GM12878 (cell line): Measurements from ENCODE around the gene PCDHB13. TPM values are rescaled to one million over a fixed set of nuclear protein-coding genes. Genes with fewer than 3 reads are reported as not detected.
"Not testable (repeated sequence)": the region's sequence is repeated elsewhere in the genome, so short reads cannot be mapped to it uniquely, and the experiment has no call there.

Experiments used
- ATAC-seq: fragments of 200-7000 bp; cut with Tn5 transposase; 3 replicates; pipeline ENCODE4 v1.9.1; 2020; ENCODE audit warnings: mild to moderate bottlenecking, moderate library complexity
- BruUV-seq: library from RNA; stranded (reverse); fragments of 400-500 nt; replicated peaks from 2 replicates; lab custom pipeline; 2021; lab: Mats Ljungman, UMichigan
- CTCF ChIA-PET: fragments of 300-600 bp; sonication (Branson Sonifier 250); formaldehyde crosslinking; extraction: SDS; loops from one replicate; lab custom pipeline; 2021; ENCODE audit warnings: inconsistent platforms; lab: Yijun Ruan, JAX
- POLR2A ChIA-PET: fragments of 350-600 bp; formaldehyde crosslinking; extraction: SDS; loops from one replicate; lab custom pipeline; 2021; ENCODE audit warnings: inconsistent platforms; lab: Charles Lee
- RAD21 ChIA-PET: fragments of 300-600 bp; sonication (Branson Sonifier 250); formaldehyde crosslinking; loops from one replicate; lab custom pipeline; 2023; ENCODE audit warnings: antibody characterized with exemption; ENCODE audit not compliant: unreplicated experiment; lab: Charles Lee
- SMC1A ChIA-PET: fragments of 300-600 bp; sonication (Branson Sonifier 250); formaldehyde crosslinking; loops from one replicate; lab custom pipeline; 2023; ENCODE audit not compliant: unreplicated experiment, uncharacterized antibody; lab: Charles Lee
- DNase-seq: peaks from one replicate; pipeline ENCODE4 v3.0.0-alpha.2; 2011; ENCODE audit warnings: low read depth, low spot score
- FAIRE-seq: peaks from 3 replicates; lab custom pipeline; 2011; peaks lifted over from hg19 to GRCh38; lab: Jason Lieb, UNC
- H2AFZ ChIP-seq: 2 replicates; pipeline ENCODE4 v1.6.0; 2011; ENCODE audit warnings: low read depth, low read length, control low read depth; ENCODE audit not compliant: control insufficient read depth
- H3K27ac ChIP-seq: 2 replicates; pipeline ENCODE4 v1.5.1; 2011; ENCODE audit warnings: control low read depth; ENCODE audit not compliant: control insufficient read depth, insufficient read depth
- H3K27me3 ChIP-seq, 2 experiments: replicated peaks in 1 of 2; 2 replicates each; pipeline versions ENCODE4 v1.6.0 to v1.6.1; 2011; ENCODE audit warnings: low read length in 1 of 2; ENCODE audit not compliant: control insufficient read depth in 2 of 2, insufficient read depth in 2 of 2
- H3K36me3 ChIP-seq, 2 experiments: 2 replicates each; pipeline ENCODE4 v1.5.1; 2011; ENCODE audit warnings: low read length in 1 of 2; ENCODE audit not compliant: control insufficient read depth in 2 of 2, insufficient read depth in 2 of 2
- H3K4me1 ChIP-seq: 2 replicates; pipeline ENCODE4 v1.6.1; 2011; ENCODE audit warnings: mild to moderate bottlenecking, low read length, moderate library complexity, mixed read lengths; ENCODE audit not compliant: control insufficient read depth, insufficient read depth
- H3K4me2 ChIP-seq: 2 replicates; pipeline ENCODE4 v1.6.0; 2011; ENCODE audit warnings: control low read depth; ENCODE audit not compliant: control insufficient read depth, insufficient read depth
- H3K4me3 ChIP-seq: fragments of 200-600 bp; sonication (generic); 2 replicates; pipeline ENCODE4 v1.5.1; 2016
- H3K79me2 ChIP-seq: 2 replicates; pipeline ENCODE4 v1.6.0; 2011; ENCODE audit warnings: low read length; ENCODE audit not compliant: control insufficient read depth, insufficient read depth
- H3K9ac ChIP-seq: 2 replicates; pipeline ENCODE4 v1.8.0; 2011; ENCODE audit warnings: low read length, control low read depth, mixed read lengths; ENCODE audit not compliant: control insufficient read depth, insufficient read depth
- H3K9me3 ChIP-seq: replicated peaks from 3 replicates; pipeline ENCODE4 v1.5.1; 2011; ENCODE audit warnings: mild to moderate bottlenecking, low read length; ENCODE audit not compliant: control insufficient read depth, insufficient read depth
- H4K20me1 ChIP-seq: 2 replicates; pipeline ENCODE4 v1.6.0; 2011; ENCODE audit not compliant: control insufficient read depth, insufficient read depth
- RAD21 ChIP-seq: IDR thresholded peaks from 2 replicates; pipeline ENCODE4 v1.6.1; 2011; ENCODE audit warnings: mild to moderate bottlenecking, low read depth, low read length, moderate library complexity; ENCODE audit not compliant: insufficient read depth
- TBL1XR1 ChIP-seq: IDR thresholded peaks from 2 replicates; pipeline ENCODE4 v1.6.1; 2012; ENCODE audit warnings: low read depth, low read length, improper control_type of control experiment
- WGBS: methylation state at CpG from one replicate; pipeline ENCODE4 v1.1.6; 2016; ENCODE audit warnings: low lambda C conversion rate; ENCODE audit not compliant: insufficient replicate concordance, insufficient coverage; ENCODE audit errors: missing lambda C conversion rate; 5-methylcytosine and 5-hydroxymethylcytosine counted together
- in situ Hi-C: fragments of 300-500 bp; cut with MboI; formaldehyde crosslinking; loops from 9 replicates; pipeline ENCODE4 v1.14.3; 2018; ENCODE audit warnings: mixed read lengths
- intact Hi-C: fragments of 100-400 bp; cut with micrococcal nuclease; formaldehyde crosslinking; loops from one replicate; pipeline ENCODE4 v1.14.2; 2022; ENCODE audit not compliant: unreplicated experiment
- polyA plus RNA-seq, 11 experiments: library from polyadenylated mRNA; depleted of rRNA in 4 of 11; unstranded in 6 of 11; stranded (reverse) in 5 of 11; fragments of >200 nt; fragmentation: Nextera tagmentation in 4 of 11; fragmentation: Illumina TruSeq in 1 of 11; extraction: Ambion mirVana in 4 of 11; extraction: Trizol in 1 of 11; gene quantifications; 1 replicate in 1 of 11; 2 replicates in 10 of 11; pipeline versions ENCODE4 v1.2.1 to v1.2.3, GENCODE V29; 2011 to 2016; ENCODE audit warnings: inconsistent platforms in 2 of 11, missing spikeins in 2 of 11, low read depth in 1 of 11
- total RNA-seq, 4 experiments: library from RNA; depleted of rRNA in 3 of 4; stranded (reverse); fragments of >200 nt in 3 of 4; fragmentation: Illumina TruSeq in 1 of 4; extraction: Trizol in 1 of 4; gene quantifications; 2 replicates each; pipeline versions ENCODE4 v1.2.1 to v1.2.3, GENCODE V29; 2013 to 2021
- TF ChIP-seq, protein P1 (sequence below), 3 experiments: IDR thresholded peaks in 2 of 3; conservative IDR thresholded peaks in 1 of 3; 2 replicates each; pipeline ENCODE4 v1.5.1; 2011; ENCODE audit warnings: low read depth in 3 of 3, low read length in 3 of 3, mild to moderate bottlenecking in 3 of 3, control low read depth in 2 of 3, moderate library complexity in 2 of 3, inconsistent platforms in 1 of 3, mixed read lengths in 1 of 3; ENCODE audit not compliant: control insufficient read depth in 2 of 3, insufficient read depth in 1 of 3; ENCODE audit errors: extremely low read depth in 1 of 3

The PCDHB13 gene
- total and polyA plus RNA-seq, 10 of the 15 experiments (the other 5 are each of a cell fraction or from before 2014, with no cell fraction given) = 0.01 to 0.03 TPM; not detected in 8

DNA sequence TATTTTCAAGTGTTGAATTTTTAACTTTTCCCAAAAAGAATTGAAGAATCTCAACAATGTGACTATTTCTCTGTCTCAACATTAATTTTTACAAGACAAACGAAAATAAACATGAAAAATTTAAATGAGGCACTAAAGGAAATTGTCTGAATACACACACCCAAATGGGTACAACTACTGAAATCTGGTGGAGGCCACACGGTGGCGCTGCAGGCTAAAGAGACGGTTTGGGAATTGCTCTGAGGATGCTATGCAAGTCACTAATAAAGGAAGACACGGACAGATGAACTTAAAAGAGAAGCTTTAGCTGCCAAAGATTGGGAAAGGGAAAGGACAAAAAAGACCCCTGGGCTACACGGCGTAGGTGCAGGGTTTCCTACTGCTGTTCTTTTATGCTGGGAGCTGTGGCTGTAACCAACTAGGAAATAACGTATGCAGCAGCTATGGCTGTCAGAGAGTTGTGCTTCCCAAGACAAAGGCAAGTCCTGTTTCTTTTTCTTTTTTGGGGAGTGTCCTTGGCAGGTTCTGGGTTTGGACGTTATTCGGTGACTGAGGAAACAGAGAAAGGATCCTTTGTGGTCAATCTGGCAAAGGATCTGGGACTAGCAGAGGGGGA lies 21.5 kb upstream of the PCDHB13 start, which contains the start of gene PCDHB10:
TSS of gene PCDHB10 (plus strand) at position 244 of the 616 bp plus-strand sequence. CDS start at position 444, 200 bp downstream.
- DNase-seq = no peak
- Histone ChIP-seq H3K36me3 (no peaks in the 10 kb centered on the region), H3K9ac (no peak within 1 kb of the TSS), H2AFZ (no peak within 1 kb of the TSS), H3K9me3 (no peaks in the 10 kb centered on the region; the same call in 2 of the 3 replicates), H3K4me1 (no peaks in the 10 kb centered on the region), H3K27me3 (no peaks in the 10 kb centered on the region), H3K4me2 (no peak within 1 kb of the TSS), H3K27ac (no peak within 1 kb of the TSS), H3K79me2 (no peaks in the 10 kb centered on the region), H3K4me3 (no peak within 1 kb of the TSS), H4K20me1 (no peaks in the 10 kb centered on the region)
- POLR2A ChIA-PET = no interaction called here
- SMC1A ChIA-PET = interaction anchor here (0.7 kb wide), 1 partner anchor 177 kb away, joined by 3 read pairs; the partner anchor contains the start of gene PCDHGB3
- CTCF ChIA-PET = interaction anchor here (1.1 to 1.3 kb wide), 2 partner anchors 37 to 365 kb away, joined by 3 to 6 read pairs; no protein-coding TSS in a partner anchor
- WGBS = 17% methylated on average over 10 of the region's 10 CpGs
- intact Hi-C loops = no loop called here
- in situ Hi-C loops = no loop called here
- BruUV-seq = no TSS peak
- FAIRE-seq = no peak
- TF ChIP-seq RAD21 = peak; percentile 48
- TF ChIP-seq, protein P1, sequence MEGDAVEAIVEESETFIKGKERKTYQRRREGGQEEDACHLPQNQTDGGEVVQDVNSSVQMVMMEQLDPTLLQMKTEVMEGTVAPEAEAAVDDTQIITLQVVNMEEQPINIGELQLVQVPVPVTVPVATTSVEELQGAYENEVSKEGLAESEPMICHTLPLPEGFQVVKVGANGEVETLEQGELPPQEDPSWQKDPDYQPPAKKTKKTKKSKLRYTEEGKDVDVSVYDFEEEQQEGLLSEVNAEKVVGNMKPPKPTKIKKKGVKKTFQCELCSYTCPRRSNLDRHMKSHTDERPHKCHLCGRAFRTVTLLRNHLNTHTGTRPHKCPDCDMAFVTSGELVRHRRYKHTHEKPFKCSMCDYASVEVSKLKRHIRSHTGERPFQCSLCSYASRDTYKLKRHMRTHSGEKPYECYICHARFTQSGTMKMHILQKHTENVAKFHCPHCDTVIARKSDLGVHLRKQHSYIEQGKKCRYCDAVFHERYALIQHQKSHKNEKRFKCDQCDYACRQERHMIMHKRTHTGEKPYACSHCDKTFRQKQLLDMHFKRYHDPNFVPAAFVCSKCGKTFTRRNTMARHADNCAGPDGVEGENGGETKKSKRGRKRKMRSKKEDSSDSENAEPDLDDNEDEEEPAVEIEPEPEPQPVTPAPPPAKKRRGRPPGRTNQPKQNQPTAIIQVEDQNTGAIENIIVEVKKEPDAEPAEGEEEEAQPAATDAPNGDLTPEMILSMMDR (IDR thresholded peaks at IDR 0.05 in 2 of 3, conservative IDR thresholded peaks at IDR 0.05 in 1 of 3; ENCODE audit: control insufficient read depth in 2 of 3, extremely low read depth in 1 of 3, insufficient read depth in 1 of 3, low read depth in 3 of 3, low read length in 3 of 3) = peak in 2 of 3 experiments; percentile 24 to 42; a peak in 3 of 6 replicates
- TF ChIP-seq TBL1XR1 = no peak
- ATAC-seq = no peak
- RAD21 ChIA-PET = no interaction called here

DNA sequence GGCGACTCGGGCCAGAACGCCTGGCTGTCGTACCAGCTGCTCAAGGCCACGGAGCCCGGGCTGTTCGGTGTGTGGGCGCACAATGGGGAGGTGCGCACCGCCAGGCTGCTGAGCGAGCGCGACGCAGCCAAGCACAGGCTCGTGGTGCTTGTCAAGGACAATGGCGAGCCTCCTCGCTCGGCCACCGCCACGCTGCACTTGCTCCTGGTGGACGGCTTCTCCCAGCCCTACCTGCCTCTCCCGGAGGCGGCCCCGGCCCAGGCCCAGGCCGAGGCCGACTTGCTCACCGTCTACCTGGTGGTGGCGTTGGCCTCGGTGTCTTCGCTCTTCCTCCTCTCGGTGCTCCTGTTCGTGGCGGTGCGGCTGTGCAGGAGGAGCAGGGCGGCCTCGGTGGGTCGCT lies 19.4 kb upstream of the PCDHB13 start:
- POLR2A ChIA-PET, H3K27ac ChIP-seq, in situ Hi-C loops, H3K9me3 ChIP-seq, H2AFZ ChIP-seq, ATAC-seq, BruUV-seq, H3K36me3 ChIP-seq, H3K4me3 ChIP-seq, intact Hi-C loops, SMC1A ChIA-PET, RAD21 ChIA-PET, H3K79me2 ChIP-seq, DNase-seq, H3K9ac ChIP-seq, CTCF ChIA-PET, FAIRE-seq, H4K20me1 ChIP-seq, H3K4me1 ChIP-seq, H3K27me3 ChIP-seq, H3K4me2 ChIP-seq: not testable (repeated sequence)
- 76% methylated on average over 4 of the region's 37 CpGs for WGBS
